Purkinje cell (primary cell): ENCODE results near the gene PXDN. TPM values are rescaled to one million over a fixed set of nuclear protein-coding genes. Genes with fewer than 3 reads are reported as not detected.

Experiments
- polyA plus RNA-seq: library from polyadenylated mRNA; unstranded; fragments of >200 nt; fragmentation: Nextera tagmentation; gene quantifications from 2 replicates; pipeline ENCODE4 v1.2.1, GENCODE V29; 2014

Gene PXDN
- polyA plus RNA-seq: 0.31 and 2.0 TPM in 2 replicates

GRCh38 chr2:1744446-1745170, at the start of gene PXDN:
Gene PXDN, minus strand, starts transcription at chr2:1744515. Its CDS starts 60 bp downstream, at chr2:1744455.

